HG03432 (cell line): Measurements from ENCODE around the gene ZNF230.

ENCODE experiments used
- ATAC-seq: cut with Tn5 transposase; IDR thresholded peaks from one replicate; pipeline ENCODE4 v1.9.1; 2021; ENCODE audit warnings: mild to moderate bottlenecking, moderate library complexity; ENCODE audit not compliant: unreplicated experiment

ZNF230 gene

DNA sequence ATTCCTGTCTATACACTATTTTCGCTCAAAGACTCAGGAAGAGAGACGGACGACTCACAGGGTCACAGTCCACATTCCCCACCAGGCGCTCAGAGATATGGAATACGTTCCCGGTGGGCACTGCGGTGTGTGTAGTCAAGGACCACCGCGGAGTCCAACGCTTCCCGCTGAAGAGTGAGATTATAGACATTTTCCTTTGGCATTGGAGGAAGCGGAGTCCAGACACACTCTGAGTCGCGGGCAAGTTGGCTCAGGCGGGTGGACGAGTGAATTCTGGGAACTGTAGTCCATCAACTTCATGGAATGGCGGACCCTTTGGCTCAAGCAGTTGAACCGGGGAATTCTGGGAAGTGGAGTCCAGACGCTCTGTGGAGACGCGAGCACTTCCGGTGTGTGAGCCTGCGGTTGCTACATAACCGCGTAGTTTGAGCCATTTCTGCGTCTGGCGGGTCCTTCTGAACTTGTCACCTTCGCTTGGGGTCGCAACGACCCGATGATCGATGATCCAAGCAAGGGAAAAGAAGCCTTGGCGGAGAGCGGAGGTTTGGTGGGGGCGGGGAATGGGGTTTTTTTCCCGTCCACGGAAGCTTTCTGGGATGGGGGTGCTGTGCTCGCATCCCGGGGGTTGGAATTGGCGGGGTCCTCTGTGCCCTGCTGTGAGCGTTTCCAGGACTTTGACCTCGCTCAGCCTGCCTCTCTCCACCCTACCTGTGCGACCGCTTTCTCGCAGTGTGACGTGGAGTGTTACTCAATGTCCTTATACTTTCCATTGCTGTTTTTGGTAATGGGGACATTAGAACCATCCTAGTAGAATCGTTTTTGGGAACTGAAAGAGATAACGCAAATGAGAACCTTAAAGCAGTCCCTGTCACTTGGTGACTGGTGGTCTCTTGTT is at the start of gene ZNF230:
Gene ZNF230, plus strand, starts transcription at position 392 of the 895 bp plus-strand sequence. CDS start 4,122 bp downstream, outside the sequence.
- ATAC-seq = peak; percentile 87

DNA sequence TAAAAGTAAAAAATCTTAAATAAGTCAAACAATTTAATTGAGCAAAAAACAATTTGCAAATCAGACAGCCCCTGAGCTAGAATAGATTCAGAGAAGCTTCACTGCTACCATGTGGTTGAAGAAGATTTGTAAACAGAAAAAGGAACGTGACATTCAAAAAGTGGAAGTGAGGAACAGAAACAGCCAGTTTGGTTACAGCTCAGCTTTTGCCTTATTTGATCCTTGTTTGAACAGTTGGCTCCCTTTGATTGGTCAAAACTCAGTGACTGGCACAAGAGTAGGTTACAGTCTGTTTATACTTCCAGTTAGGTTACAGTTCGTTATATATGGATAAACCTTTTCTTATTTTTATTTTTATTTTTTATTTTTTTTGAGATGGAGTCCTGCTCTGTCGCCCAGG is 45.9 kb upstream of the ZNF230 start:
- no peak for ATAC-seq

GRCh38 chr19:43957891-43958290 is 44.9 kb upstream of the ZNF230 start:
- no peak for ATAC-seq

DNA sequence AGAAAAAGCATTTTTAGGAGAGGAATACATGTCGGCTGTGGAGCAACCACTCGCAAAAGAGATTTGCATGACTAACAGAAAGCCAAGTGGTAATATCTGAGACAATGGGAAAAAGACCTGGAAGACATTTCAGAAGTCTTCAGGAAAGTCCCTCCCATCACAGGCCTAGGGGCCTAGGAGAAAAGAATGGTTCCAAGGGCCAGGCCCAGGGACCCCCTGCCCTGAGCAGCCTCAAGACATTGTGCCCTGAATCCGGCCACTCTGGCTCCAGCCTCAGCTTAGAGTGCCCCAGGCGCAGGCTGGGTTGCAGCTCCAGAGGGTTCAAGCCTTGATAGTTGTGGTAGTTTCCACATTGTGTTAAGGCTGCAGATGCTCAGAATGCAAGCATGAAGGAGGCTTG is 42.3 kb upstream of the ZNF230 start:
- no peak for ATAC-seq

DNA sequence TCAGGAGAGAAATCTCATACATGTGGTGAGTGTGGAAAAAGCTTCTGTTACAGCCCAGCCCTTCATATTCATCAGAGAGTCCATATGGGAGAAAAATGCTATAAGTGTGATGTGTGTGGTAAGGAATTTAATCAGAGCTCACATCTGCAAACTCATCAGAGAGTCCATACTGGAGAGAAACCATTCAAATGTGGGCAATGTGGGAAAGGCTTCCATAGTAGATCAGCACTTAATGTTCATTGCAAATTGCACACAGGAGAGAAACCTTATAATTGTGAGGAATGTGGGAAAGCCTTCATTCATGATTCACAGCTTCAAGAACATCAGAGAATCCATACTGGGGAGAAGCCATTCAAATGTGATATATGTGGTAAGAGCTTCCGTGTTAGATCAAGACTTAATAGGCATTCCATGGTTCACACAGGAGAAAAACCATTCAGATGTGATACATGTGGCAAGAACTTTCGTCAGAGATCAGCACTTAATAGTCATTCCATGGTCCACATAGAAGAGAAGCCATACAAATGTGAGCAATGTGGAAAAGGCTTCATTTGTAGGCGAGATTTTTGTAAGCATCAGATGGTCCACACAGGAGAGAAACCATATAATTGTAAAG is 36.6 kb upstream of the ZNF230 start:
- ATAC-seq = no peak

DNA sequence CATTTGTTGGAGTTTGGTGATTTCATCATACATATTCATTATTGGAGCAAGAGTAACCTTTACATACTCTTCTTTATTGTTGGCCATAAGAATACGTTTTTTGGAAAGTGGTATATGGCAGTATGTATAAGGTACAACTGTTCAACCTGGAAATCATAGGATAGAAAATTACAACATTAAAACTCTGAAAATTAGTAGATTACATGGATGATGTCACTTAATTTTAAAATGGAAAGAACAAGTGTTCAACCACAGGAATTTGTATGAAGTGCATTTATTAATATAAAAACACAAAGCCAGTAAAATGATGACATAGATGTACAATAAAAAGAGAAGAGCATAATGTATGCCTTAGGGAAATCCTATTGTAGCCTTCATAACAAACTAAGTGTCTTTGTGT is 26.0 kb upstream of the ZNF230 start:
- no peak for ATAC-seq

DNA sequence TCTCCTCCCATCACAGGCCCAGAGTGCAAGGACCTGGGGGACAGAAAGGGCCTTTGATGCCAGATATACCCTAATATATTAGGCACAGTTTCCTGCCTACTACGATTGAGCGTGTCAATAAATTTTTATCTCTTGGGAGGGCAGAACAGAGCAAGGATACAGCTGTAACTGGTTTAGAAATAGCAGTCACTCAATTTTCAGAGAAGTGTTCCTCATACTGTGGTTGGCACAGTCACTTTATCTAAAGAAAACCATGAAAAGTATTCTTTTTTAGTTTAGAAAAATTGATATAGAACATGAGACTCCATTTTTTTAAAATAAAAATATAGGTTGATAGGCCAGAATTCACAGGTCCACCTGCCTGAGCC is 19.2 kb upstream of the ZNF230 start:
- peak; percentile 32 for ATAC-seq

DNA sequence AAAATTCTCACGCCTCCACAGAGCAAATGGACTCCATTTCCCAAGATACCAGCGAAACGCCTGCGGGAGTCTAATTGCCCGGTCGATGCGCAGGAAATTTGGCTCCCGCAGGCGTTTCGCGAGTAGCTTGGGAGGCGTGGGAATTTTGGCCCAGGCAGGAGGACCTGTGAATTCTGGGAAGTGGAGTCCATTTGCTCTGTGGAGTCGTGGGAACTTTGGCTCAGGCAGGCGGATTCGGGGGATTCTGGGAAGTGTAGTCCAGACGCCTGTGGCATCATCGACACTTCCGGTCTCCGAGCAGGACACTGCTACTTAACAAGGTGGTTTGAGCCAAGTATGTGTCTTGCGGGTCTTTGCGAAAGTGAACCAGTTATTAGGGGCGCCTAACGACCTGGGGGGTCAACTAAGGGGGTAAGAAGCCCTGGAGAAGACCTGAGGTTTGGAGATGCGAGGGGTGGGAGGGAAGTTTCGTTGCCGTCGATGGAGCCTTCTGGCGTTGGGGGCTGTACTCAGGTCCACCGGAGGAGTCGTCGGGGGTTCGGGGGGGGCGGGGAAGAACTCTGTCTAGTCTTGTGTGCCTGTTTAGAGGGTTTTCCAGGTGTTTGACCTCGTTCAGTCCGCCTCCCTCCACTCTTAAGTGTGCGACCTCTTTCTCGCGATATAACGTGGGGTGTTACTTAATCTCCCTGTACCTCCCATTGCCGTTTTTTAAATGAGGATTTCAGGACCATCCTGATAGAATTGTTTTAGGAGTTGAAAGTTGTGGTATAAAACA is 18.7 kb upstream of the ZNF230 start, which contains the start of gene ZNF155:
Gene ZNF155, plus strand, starts transcription at position 277 of the 775 bp plus-strand sequence. CDS start 4,356 bp downstream, outside the sequence.
- ATAC-seq = peak; percentile 80

GRCh38 chr19:43984687-43985000 is 18.1 kb upstream of the ZNF230 start:
- ATAC-seq = peak; percentile 26

GRCh38 chr19:43997631-43998290 is 5.0 kb upstream of the ZNF230 start:
- no peak for ATAC-seq

DNA sequence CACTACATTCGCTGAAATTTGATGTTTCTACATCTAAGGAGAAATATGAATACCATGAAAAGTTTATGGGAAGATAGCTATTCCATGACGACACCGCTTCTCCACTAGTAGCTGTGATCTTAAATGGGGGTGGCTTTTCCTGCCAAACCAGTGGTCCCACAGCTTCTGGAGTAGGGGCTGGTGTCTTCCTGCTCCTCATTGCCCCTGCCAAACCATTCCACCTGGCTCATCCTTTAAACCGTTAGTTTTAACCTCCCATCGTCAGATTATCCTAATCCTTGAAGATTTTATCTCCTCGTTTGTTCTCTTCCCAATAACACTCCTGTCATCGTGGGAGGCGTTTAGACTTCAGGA is 568 bp upstream of the ZNF230 start:
- no peak for ATAC-seq

GRCh38 chr19:44003461-44004009 is 778 bp downstream of the ZNF230 start:
- peak; percentile 34 for ATAC-seq

- no peak for ATAC-seq
Observed at GRCh38 chr19:44005973-44006372, 3.2 kb downstream of the ZNF230 start.

GRCh38 chr19:44007473-44007872 is 4.7 kb downstream of the ZNF230 start:
- ATAC-seq = no peak

GRCh38 chr19:44010468-44010867 is 7.7 kb downstream of the ZNF230 start:
- ATAC-seq = no peak

DNA sequence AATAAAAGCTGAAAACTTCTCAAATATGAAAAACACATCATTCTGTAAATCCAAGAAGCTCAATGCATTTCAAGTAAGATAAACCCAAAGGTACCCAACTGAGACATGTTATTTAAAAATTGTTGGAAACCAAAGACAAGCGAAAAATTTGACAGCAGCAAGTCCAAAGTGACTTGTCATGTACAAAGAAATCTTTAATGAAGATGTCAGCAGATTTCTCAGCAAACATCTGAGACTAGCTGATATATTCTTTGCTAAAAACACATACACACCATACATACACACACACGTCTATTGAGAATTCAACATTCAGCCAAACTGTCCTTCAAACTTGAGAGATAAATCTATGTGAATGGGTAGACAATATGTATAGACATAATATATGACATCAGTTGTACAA is 16.7 kb downstream of the ZNF230 start:
- ATAC-seq = no peak

DNA sequence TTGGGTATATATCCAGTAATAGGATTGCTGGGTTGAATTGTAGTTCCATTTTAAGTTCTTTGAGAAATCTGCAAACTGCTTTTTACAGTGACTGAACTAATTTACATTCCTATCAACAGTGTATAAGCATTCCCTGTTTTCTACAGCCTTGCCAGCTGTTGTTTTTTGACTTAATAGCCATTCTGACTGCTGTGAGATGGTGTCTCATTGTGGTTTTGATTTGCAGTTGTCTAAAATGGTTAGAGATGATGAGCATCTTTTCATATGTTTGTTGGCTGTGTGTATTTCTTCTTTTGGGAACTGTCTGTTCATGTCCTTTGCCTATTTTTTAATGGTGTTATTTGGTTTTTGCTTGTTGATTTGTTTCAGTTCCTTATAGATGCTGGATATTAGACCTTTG is 18.5 kb downstream of the ZNF230 start:
- ATAC-seq = no peak

GRCh38 chr19:44024900-44025216 is 22.1 kb downstream of the ZNF230 start:
- no peak for ATAC-seq

DNA sequence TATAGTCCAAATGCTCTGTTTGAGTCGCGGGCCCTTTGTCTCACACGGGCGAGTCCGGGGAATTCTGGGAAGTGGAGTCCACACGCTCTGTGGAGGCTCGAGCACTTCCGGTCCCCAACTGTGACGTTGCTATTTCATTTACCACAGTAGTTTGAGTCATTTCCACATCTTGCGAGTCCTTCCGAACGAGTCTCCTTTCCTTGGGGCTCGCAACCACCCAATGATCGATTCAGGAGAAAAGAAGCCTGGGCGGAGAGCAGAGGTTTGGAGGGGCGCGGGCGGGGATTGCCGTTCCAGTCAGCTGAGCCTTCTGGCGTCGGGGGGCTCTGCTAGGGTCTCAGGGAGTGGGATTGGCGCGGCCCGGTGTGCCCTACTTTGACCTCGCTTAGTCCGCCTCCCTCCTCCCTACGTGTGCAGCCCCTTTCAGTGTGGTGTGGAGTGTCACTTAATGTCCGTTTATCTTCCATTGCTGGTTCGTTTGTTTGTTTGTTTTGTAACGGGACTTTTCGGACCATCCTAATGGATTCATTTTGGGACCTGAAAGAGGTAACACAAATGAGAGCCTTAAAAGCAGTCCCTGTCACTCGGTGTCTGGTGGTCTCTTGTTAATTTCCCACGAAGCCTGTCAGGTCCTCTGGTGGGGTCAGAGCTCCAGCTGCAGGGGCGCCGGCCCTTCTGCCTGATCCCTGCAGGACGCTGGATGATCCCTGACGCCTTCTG is 22.6 kb downstream of the ZNF230 start, which contains the start of gene ZNF222:
Gene ZNF222, plus strand, starts transcription at position 163 of the 720 bp plus-strand sequence. Its CDS starts 58 bp downstream, at position 221.
- peak; percentile 88 for ATAC-seq

DNA sequence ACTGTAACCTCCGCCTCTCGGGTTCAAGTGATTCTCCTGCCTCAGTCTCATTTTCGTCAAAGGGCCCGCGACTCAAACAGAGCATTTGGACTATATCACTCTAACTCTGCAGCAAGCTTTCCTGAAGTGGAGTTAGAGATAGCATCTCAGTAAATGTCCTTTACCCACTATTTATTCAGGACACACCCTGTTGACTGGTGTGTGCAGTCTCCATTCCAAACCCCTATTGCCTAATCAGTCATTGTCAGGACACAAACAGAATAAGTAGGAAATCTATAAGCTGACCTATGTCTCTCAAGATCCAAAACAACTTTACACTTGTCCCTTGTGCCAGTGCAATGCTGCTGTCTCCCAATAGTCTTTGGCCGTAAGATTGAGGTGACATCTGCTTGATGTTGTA is 23.9 kb downstream of the ZNF230 start:
- ATAC-seq = no peak
